ENCODE data around the gene ZNF367.

- TF ChIP-seq GATA2 (IDR thresholded peaks at IDR 0.05; ENCODE audit: low read depth, low read length) (no peak), GATA3 (IDR thresholded peaks at IDR 0.05; ENCODE audit: low read depth, low read length) (no peak)
These were observed 40.0 kb downstream of the ZNF367 start for GRCh38 chr9:96378187-96378586.
